ENCODE data around the gene KRAS. TPM values are rescaled to one million over a fixed set of nuclear protein-coding genes. Genes with fewer than 3 reads are reported as not detected.

KRAS gene
- total RNA-seq, 4 donors from 2014 or later = 17.4 to 27.5 (median 19.2) TPM

DNA sequence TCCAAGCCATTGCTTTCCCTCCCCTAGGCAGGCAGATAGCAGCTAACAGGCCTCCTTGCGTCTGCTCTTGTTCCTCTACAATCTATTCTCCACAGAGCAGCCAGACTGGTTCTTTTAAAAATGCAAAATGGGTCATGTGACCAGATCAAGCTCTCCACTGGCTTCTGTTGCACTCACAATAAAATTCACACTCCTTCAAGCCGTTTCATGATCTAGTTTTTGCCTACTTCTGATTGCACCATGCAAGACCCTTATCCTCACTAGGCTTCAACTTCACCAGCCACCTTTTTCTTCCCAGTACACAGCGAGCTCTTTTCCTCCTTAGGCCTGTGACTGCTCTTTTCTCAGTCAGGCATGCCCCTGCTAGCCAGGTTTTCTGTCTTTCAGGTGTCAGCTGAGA lies 6.1 kb upstream of the KRAS start:
- H3K36me3 ChIP-seq = no peaks in the 10 kb centered on the region
- H3K4me1 ChIP-seq = peaks cover 0 to 15% (median 0%) of the 10 kb centered on the region in 3 donors
- intact Hi-C loops (cut with DNase I) = no loop called here
- H3K27me3 ChIP-seq = no peaks in the 10 kb centered on the region
- WGBS, 2 donors = 22 to 64% methylated on average over 3 of the region's 3 CpGs
- TF ChIP-seq POLR2A (IDR thresholded peaks at IDR 0.05) = no peak
- TF ChIP-seq, protein P1, sequence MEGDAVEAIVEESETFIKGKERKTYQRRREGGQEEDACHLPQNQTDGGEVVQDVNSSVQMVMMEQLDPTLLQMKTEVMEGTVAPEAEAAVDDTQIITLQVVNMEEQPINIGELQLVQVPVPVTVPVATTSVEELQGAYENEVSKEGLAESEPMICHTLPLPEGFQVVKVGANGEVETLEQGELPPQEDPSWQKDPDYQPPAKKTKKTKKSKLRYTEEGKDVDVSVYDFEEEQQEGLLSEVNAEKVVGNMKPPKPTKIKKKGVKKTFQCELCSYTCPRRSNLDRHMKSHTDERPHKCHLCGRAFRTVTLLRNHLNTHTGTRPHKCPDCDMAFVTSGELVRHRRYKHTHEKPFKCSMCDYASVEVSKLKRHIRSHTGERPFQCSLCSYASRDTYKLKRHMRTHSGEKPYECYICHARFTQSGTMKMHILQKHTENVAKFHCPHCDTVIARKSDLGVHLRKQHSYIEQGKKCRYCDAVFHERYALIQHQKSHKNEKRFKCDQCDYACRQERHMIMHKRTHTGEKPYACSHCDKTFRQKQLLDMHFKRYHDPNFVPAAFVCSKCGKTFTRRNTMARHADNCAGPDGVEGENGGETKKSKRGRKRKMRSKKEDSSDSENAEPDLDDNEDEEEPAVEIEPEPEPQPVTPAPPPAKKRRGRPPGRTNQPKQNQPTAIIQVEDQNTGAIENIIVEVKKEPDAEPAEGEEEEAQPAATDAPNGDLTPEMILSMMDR (IDR thresholded peaks at IDR 0.05) = no peak
- peak overlapping the region in 3 of 4 donors; percentile 15 to 35 (median 32) for H3K27ac ChIP-seq
- no peak for DNase-seq
- no peaks in the 10 kb centered on the region for H3K9me3 ChIP-seq
- no peak overlapping the region for H3K4me3 ChIP-seq

DNA sequence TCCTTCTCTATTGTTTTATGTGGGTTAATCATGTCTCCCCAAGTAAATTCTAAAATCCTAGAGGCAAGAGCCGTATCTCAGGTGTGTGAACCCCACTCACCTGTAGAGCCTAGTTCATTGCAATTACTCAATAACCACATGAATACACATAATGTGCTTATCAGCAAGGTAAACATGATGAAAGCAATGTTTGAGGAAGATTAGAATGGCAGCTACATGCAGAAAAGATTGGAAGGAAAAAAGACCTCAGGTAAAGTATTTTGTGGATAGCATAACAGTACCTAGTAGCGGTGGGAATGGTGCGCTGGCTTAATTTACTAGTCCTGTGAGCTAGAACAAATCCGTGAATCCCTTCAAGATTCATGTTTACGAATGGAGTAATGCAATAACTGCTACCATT lies 5.3 kb upstream of the KRAS start:
- no peak for DNase-seq
- intact Hi-C loops (cut with DNase I) = no loop called here
- TF ChIP-seq POLR2A (IDR thresholded peaks at IDR 0.05) = no peak
- TF ChIP-seq, protein P1 (IDR thresholded peaks at IDR 0.05) = no peak

DNA sequence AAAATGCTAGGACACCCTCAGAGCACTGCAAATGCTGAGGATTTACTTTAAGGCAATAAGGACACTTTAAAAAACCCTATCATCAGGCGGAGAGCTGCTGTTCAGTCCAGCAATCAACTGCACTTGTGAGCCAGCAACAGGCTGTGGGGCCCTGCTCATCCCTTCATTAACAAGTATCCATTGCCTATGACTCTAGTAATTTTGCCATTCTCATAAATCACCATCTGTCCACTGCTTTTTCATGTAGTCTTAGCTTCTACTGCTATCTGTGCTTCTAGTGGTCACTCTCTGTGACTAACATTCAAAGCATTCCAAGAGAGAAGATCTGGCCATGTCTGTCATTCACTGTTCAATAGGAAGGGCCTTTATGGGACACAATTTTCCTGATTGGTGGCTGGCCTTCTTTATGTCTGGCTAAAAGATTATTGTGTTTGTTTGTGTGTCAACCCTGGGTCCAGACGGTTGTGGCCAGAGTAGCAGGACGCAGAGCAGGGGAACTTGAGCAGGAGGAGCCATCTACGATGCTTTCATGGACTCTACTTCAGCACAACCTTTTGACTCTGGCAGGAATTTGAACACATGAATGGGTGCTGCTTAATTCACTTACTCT lies 3.6 kb upstream of the KRAS start:
- H3K4me1 ChIP-seq = peaks cover 0 to 29% (median 1%) of the 10 kb centered on the region in 3 donors
- no peak for TF ChIP-seq POLR2A (IDR thresholded peaks at IDR 0.05)
- TF ChIP-seq, protein P1 (IDR thresholded peaks at IDR 0.05) = no peak
- H3K9me3 ChIP-seq = no peaks in the 10 kb centered on the region
- no peak overlapping the region for H3K27ac ChIP-seq
- H3K36me3 ChIP-seq = no peaks in the 10 kb centered on the region
- DNase-seq = no peak
- intact Hi-C loops (cut with DNase I) = no loop called here
- H3K27me3 ChIP-seq = no peaks in the 10 kb centered on the region
- WGBS, 2 donors = 58 to 98% methylated on average over 4 of the region's 4 CpGs
- H3K4me3 ChIP-seq = no peak overlapping the region

More for the DNA sequence above, 5.3 kb upstream of the KRAS start:
- Histone ChIP-seq H3K27me3 (no peaks in the 10 kb centered on the region), H3K9me3 (no peaks in the 10 kb centered on the region), H3K4me3 (no peak overlapping the region), H3K36me3 (no peaks in the 10 kb centered on the region), H3K27ac (no peak overlapping the region), H3K4me1 (peaks cover 0 to 22% (median 0%) of the 10 kb centered on the region in 3 donors)
- WGBS, 2 donors = 89 to 94% methylated on average over 5 of the region's 5 CpGs

DNA sequence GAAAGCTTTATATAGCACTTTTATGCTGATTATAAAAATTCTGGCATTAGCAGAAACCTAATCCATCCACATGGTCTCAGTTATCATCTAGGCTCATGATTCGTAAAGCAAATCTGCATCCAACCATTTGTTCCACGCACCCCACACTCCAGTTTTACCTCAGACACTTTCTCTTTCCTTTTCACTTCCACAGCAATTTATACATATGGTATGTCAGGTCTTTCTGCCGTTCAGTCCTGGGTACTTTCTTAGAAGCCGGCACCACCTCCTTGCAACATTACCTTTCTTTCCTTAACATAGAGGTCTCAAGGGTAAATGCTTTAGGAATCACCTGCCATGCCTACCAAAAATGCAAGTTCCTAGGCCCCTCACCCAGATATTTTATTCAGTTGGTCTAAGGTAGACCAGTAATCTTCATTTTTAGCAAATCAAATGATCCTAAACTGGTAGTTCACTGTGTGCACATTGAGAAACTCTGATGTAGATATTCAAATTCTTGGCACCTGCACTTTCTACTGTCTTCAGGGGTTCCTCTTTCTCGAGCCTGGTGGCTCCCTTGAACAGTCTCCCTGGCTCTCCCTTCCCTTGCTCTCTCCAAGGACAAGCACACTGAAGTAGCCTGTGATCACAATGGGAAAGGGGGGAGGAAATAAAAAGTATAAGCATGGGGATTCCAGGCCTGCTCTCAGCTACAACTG lies 2.8 kb upstream of the KRAS start:
- no peak for DNase-seq
- no peak overlapping the region for H3K4me3 ChIP-seq
- WGBS, 2 donors = 58 to 72% methylated on average over 5 of the region's 5 CpGs
- H3K27me3 ChIP-seq = no peaks in the 10 kb centered on the region
- intact Hi-C loops (cut with DNase I) = no loop called here
- H3K4me1 ChIP-seq = peaks cover 4 to 35% (median 6%) of the 10 kb centered on the region in 3 donors
- no peak for TF ChIP-seq POLR2A (IDR thresholded peaks at IDR 0.05)
- TF ChIP-seq, protein P1 (IDR thresholded peaks at IDR 0.05) = no peak
- H3K9me3 ChIP-seq = no peaks in the 10 kb centered on the region
- no peak overlapping the region for H3K27ac ChIP-seq
- H3K36me3 ChIP-seq = no peaks in the 10 kb centered on the region

DNA sequence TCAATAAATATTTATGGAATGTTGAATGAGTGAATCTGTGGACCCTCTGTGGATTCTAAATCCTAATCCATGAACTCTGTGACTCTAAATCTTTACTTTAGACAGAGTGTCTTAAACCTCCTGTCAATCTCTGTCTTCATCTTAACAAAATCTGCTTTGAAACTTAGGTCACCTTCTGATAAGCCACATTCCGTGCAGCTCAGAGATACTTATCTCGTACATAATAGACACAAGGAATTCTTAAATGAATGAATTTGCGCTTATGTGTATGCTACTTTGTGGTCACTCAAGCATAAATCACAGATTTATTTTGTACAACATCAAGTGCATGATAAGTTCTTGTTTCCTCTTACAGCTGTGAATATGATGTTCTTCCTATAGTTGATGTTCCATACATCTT lies 2.2 kb upstream of the KRAS start:
- H3K9me3 ChIP-seq = no peaks in the 10 kb centered on the region
- no peaks in the 10 kb centered on the region for H3K36me3 ChIP-seq
- intact Hi-C loops (cut with DNase I) = no loop called here
- TF ChIP-seq, protein P1 (IDR thresholded peaks at IDR 0.05) = no peak
- TF ChIP-seq POLR2A (IDR thresholded peaks at IDR 0.05) = no peak
- 84 to 85% methylated on average over 3 of the region's 3 CpGs for WGBS, 2 donors
- no peak overlapping the region for H3K27ac ChIP-seq
- H3K4me1 ChIP-seq = peaks cover 4 to 41% (median 6%) of the 10 kb centered on the region in 3 donors
- H3K4me3 ChIP-seq = no peak overlapping the region
- H3K27me3 ChIP-seq = no peaks in the 10 kb centered on the region
- DNase-seq = no peak
